Gastroesophageal sphincter (tissue), 4 donors: ENCODE measurements around the gene CAMK1D. TPM values are rescaled to one million over a fixed set of nuclear protein-coding genes. Genes with fewer than 3 reads are reported as not detected.
"Not testable (repeated sequence)": the region's sequence is repeated elsewhere in the genome, so short reads cannot be mapped to it uniquely, and the experiment has no call there.

Experiments
- ATAC-seq: fragments of 150-250 bp; one replicate; pipeline ENCODE4 v1.9.1; 2016; ENCODE audit warnings: mild to moderate bottlenecking, moderate library complexity
- H3K27ac ChIP-seq, 4 donors: fragments of 200-600 bp; sonication (generic) in 3 of 4; 1 replicate in 3 of 4; 2 replicates in 1 of 4; pipeline ENCODE4 v1.5.1; 2016 to 2019
- H3K27me3 ChIP-seq: fragments of 200-600 bp; sonication (generic); one replicate; pipeline ENCODE4 v1.5.1; 2019
- H3K36me3 ChIP-seq, 2 donors: fragments of 200-600 bp; sonication (generic); one replicate each; pipeline ENCODE4 v1.5.1; 2019; ENCODE audit warnings: control low read depth in 1 of 2
- H3K4me1 ChIP-seq, 3 donors: fragments of 200-600 bp; sonication (generic); 1 replicate in 2 of 3; 2 replicates in 1 of 3; pipeline ENCODE4 v1.5.1; 2016 to 2019; ENCODE audit warnings: control low read depth in 2 of 3
- H3K4me3 ChIP-seq, 2 donors: fragments of 200-600 bp; sonication (generic); one replicate each; pipeline ENCODE4 v1.5.1; 2019; ENCODE audit warnings: mild to moderate bottlenecking in 1 of 2, moderate library complexity in 1 of 2
- H3K9me3 ChIP-seq, 3 donors: fragments of 200-600 bp; sonication (generic); one replicate each; pipeline ENCODE4 v1.5.1; 2017 to 2019; ENCODE audit warnings: control low read depth in 2 of 3
- CTCF ChIP-seq, 4 experiments: fragments of 200-600 bp in 2 of 4; fragments of 450-650 bp in 2 of 4; sonication (generic) in 1 of 4; IDR thresholded peaks; one replicate each; pipeline ENCODE4 v1.5.1; 2017 to 2019; ENCODE audit warnings: antibody characterized with exemption in 4 of 4, mild to moderate bottlenecking in 2 of 4, moderate library complexity in 2 of 4
- EP300 ChIP-seq: sonication (generic); formaldehyde crosslinking; IDR thresholded peaks from one replicate; pipeline ENCODE4 v1.6.1; 2017; ENCODE audit warnings: antibody characterized with exemption, mild to moderate bottlenecking
- POLR2A ChIP-seq, 2 donors: fragments of 450-650 bp; IDR thresholded peaks; one replicate each; pipeline ENCODE4 v1.6.1; 2017; ENCODE audit warnings: antibody characterized with exemption in 2 of 2, mild to moderate bottlenecking in 2 of 2, moderate library complexity in 1 of 2
- POLR2AphosphoS5 ChIP-seq: sonication (generic); formaldehyde crosslinking; IDR thresholded peaks from one replicate; pipeline ENCODE4 v1.6.1; 2017; ENCODE audit warnings: antibody characterized with exemption
- WGBS, 2 donors: methylation state at CpG; one replicate each; pipeline ENCODE4 v1.1.5; 2018; ENCODE audit warnings: low coverage in 1 of 2; 5-methylcytosine and 5-hydroxymethylcytosine counted together
- total RNA-seq, 4 donors: library from RNA; depleted of rRNA; stranded (reverse); fragments of >200 nt; gene quantifications; one replicate each; pipeline ENCODE4 v1.1.0, GENCODE V29; 2016

CAMK1D gene
- total RNA-seq, result 10 to 100 TPM; 11.6 to 18.3 (median 15.3) TPM

GRCh38 chr10:12348870-12349628 lies at the start of gene CAMK1D:
Gene CAMK1D, plus strand, starts transcription at chr10:12349547.
- peak within 1 kb of the TSS; percentile 87 to 93 for H3K4me3 ChIP-seq
- no peaks in the 10 kb centered on the region for H3K9me3 ChIP-seq
- no peaks in the 10 kb centered on the region for H3K27me3 ChIP-seq
- 0% methylated on average over 6 to 7 of the region's 95 CpGs for WGBS, 2 donors
- H3K27ac ChIP-seq, result peak within 1 kb of the TSS; percentile 71 to 97 (median 95)
- TF ChIP-seq CTCF (IDR thresholded peaks at IDR 0.05) (peak in 3 of 4 experiments; percentile 51 to 70 (median 59)), EP300 (no peak), POLR2AphosphoS5 (peak; percentile 53), POLR2A (IDR thresholded peaks at IDR 0.05) (peak in 1 of 2 donors; percentile 47)
- peak; percentile 83 for ATAC-seq
- no peaks in the 10 kb centered on the region for H3K36me3 ChIP-seq
- H3K4me1 ChIP-seq, result peaks cover 0 to 42% (median 6%) of the 10 kb centered on the region in 3 donors

GRCh38 chr10:12301036-12301435 lies 48.3 kb upstream of the CAMK1D start:
- H3K36me3 ChIP-seq, H3K27me3 ChIP-seq, H3K4me1 ChIP-seq, H3K9me3 ChIP-seq, H3K27ac ChIP-seq, ATAC-seq, H3K4me3 ChIP-seq: not testable (repeated sequence)
- 94 to 100% methylated on average over 3 of the region's 4 CpGs for WGBS, 2 donors

- Histone ChIP-seq H3K4me3 (no peak overlapping the region), H3K27me3 (no peaks in the 10 kb centered on the region), H3K27ac (no peak overlapping the region), H3K4me1 (no peaks in the 10 kb centered on the region), H3K9me3 (no peaks in the 10 kb centered on the region), H3K36me3 (no peaks in the 10 kb centered on the region)
- no peak for ATAC-seq
- 71% methylated on average over 5 of the region's 6 CpGs; no CpG with 5 or more reads in 1 of the 2 donors for WGBS, 2 donors
- no peak for TF ChIP-seq POLR2A (IDR thresholded peaks at IDR 0.05)
- TF ChIP-seq POLR2AphosphoS5, result no peak
- TF ChIP-seq EP300, result no peak
- no peak for TF ChIP-seq CTCF (IDR thresholded peaks at IDR 0.05)
Observed at GRCh38 chr10:12308057-12308456, 41.3 kb upstream of the CAMK1D start.

GRCh38 chr10:12308736-12309375 lies 40.5 kb upstream of the CAMK1D start:
- TF ChIP-seq EP300 (no peak), POLR2AphosphoS5 (no peak), POLR2A (IDR thresholded peaks at IDR 0.05) (no peak), CTCF (IDR thresholded peaks at IDR 0.05) (no peak)
- Histone ChIP-seq H3K27me3 (no peaks in the 10 kb centered on the region), H3K4me1 (no peaks in the 10 kb centered on the region), H3K27ac (no peak overlapping the region), H3K9me3 (no peaks in the 10 kb centered on the region), H3K4me3 (no peak overlapping the region), H3K36me3 (no peaks in the 10 kb centered on the region)
- ATAC-seq, result no peak
- 58 to 80% methylated on average over 2 to 8 of the region's 8 CpGs for WGBS, 2 donors

- not testable (repeated sequence) for H3K9me3 ChIP-seq, H3K36me3 ChIP-seq, H3K27ac ChIP-seq, H3K4me3 ChIP-seq, H3K27me3 ChIP-seq, H3K4me1 ChIP-seq, ATAC-seq
- WGBS, 2 donors, result 83 to 100% methylated on average over 3 to 5 of the region's 5 CpGs
Observed at GRCh38 chr10:12309783-12310182, 39.6 kb upstream of the CAMK1D start.

- 94 to 100% methylated on average over 1 to 6 of the region's 6 CpGs for WGBS, 2 donors
- H3K36me3 ChIP-seq, result no peaks in the 10 kb centered on the region
- no peaks in the 10 kb centered on the region for H3K4me1 ChIP-seq
- no peak for ATAC-seq
- no peak overlapping the region for H3K4me3 ChIP-seq
- no peaks in the 10 kb centered on the region for H3K9me3 ChIP-seq
- TF ChIP-seq POLR2A (IDR thresholded peaks at IDR 0.05), result no peak
- TF ChIP-seq POLR2AphosphoS5, result no peak
- TF ChIP-seq EP300, result no peak
- no peak for TF ChIP-seq CTCF (IDR thresholded peaks at IDR 0.05)
- H3K27ac ChIP-seq, result no peak overlapping the region
- no peaks in the 10 kb centered on the region for H3K27me3 ChIP-seq
Observed at GRCh38 chr10:12314836-12315235, 34.5 kb upstream of the CAMK1D start.
